GM06990 (cell line): Measurements from ENCODE around the gene IL10RB.
"Not testable (repeated sequence)": the region's sequence is repeated elsewhere in the genome, so short reads cannot be mapped to it uniquely, and the experiment has no call there.

Experiments
- DNase-seq: peaks from one replicate; pipeline ENCODE4 v3.0.0-alpha.2; 2011; ENCODE audit not compliant: insufficient read length; ENCODE audit errors: extremely low read depth
- H3K27me3 ChIP-seq: replicated peaks from 2 replicates; pipeline ENCODE4 v1.6.0; 2011; ENCODE audit warnings: low read length; ENCODE audit not compliant: control insufficient read depth, insufficient read depth
- H3K36me3 ChIP-seq: 2 replicates; pipeline ENCODE4 v1.5.1; 2011; ENCODE audit warnings: low read length; ENCODE audit not compliant: control insufficient read depth, insufficient read depth
- H3K4me3 ChIP-seq: replicated peaks from 2 replicates; pipeline ENCODE4 v1.5.1; 2011; ENCODE audit warnings: low read depth, mild to moderate bottlenecking, control low read depth, low read length
- CTCF ChIP-seq: IDR thresholded peaks from 2 replicates; pipeline ENCODE4 v1.5.1; 2011; ENCODE audit warnings: low read length, control low read depth, mild to moderate bottlenecking, inconsistent platforms; ENCODE audit not compliant: insufficient read depth, poor library complexity, severe bottlenecking

The IL10RB gene

GRCh38 chr21:33238565-33239255 lies 27.5 kb upstream of the IL10RB start:
- no peaks in the 10 kb centered on the region for H3K27me3 ChIP-seq
- peak; percentile 72 for DNase-seq
- peaks cover 10% of the 10 kb centered on the region for H3K36me3 ChIP-seq
- H3K4me3 ChIP-seq, result peak overlapping the region; percentile 56
- no peak for TF ChIP-seq CTCF

DNA sequence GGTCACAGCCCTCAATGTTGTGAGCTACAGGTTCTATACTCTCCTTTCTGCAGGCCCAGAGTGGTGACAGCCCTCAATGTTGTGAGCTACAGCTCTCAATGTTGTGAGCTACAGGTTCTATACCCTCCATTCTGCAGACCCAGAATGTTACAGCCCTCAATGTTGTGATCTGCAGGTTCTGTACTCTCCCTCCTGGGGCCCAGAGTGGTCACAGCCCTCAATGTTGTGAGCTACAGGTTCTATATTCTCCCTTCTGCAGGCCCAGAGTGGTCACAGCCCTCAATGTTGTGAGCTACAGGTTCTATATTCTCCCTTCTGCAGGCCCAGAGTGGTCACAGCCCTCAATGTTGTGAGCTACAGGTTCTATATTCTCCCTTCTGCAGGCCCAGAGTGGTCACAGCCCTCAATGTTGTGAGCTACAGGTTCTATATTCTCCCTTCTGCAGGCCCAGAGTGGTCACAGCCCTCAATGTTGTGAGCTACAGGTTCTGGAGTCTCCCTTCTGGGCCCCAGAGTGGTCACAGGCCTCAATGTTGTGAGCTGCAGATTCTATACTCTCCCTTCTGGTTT lies 26.5 kb upstream of the IL10RB start:
- Histone ChIP-seq H3K4me3 (peak overlapping the region; percentile 56), H3K36me3 (peaks cover 12% of the 10 kb centered on the region)
- not testable (repeated sequence) for DNase-seq, H3K27me3 ChIP-seq

- Histone ChIP-seq H3K4me3 (no peak overlapping the region), H3K27me3 (no peaks in the 10 kb centered on the region), H3K36me3 (peaks cover 16% of the 10 kb centered on the region)
- TF ChIP-seq CTCF, result no peak
- no peak for DNase-seq
Measured at GRCh38 chr21:33240404-33240803, 25.8 kb upstream of the IL10RB start.

DNA sequence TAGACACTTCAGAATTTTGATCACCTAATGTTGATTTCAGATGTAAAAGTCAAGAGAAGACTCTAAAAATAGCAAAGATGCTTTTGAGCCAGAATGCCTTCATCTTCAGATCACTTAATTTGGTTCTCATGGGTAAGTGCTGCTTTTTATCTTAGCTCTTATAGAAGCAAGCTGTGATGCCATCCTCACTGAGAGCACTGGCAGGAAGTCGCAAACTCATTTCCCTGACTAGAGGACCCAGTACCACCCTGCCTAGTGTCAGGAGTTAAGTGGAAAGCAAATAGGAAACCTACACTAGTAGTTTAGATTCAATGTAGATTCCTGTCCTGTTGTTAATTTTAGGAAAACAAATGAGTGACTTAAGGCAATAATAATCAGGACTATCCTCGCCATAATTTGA lies 24.3 kb upstream of the IL10RB start:
- no peak for DNase-seq
- Histone ChIP-seq H3K4me3 (no peak overlapping the region), H3K36me3 (peaks cover 20% of the 10 kb centered on the region), H3K27me3 (no peaks in the 10 kb centered on the region)
- no peak for TF ChIP-seq CTCF

DNA sequence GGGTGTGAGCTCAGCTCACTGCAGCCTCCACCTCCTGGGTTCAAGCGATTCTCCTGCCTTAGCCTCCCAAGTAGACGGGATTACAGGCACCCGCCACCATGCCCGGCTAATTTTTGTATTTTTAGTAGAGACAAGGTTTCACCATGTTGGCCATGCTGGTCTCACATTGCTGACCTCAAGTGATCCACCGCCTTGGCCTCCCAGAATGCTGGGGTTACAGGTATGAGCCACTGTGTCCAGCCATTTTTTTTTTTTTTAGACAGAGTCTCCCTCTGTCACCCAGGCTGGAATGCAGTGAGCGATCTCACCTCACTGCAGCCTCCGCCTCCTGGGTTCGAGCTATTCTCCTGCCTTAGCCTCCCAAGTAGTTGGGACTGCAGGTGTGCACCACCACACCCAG lies 23.3 kb upstream of the IL10RB start:
- DNase-seq, H3K27me3 ChIP-seq, H3K4me3 ChIP-seq: not testable (repeated sequence)
- peaks cover 25% of the 10 kb centered on the region for H3K36me3 ChIP-seq

DNA sequence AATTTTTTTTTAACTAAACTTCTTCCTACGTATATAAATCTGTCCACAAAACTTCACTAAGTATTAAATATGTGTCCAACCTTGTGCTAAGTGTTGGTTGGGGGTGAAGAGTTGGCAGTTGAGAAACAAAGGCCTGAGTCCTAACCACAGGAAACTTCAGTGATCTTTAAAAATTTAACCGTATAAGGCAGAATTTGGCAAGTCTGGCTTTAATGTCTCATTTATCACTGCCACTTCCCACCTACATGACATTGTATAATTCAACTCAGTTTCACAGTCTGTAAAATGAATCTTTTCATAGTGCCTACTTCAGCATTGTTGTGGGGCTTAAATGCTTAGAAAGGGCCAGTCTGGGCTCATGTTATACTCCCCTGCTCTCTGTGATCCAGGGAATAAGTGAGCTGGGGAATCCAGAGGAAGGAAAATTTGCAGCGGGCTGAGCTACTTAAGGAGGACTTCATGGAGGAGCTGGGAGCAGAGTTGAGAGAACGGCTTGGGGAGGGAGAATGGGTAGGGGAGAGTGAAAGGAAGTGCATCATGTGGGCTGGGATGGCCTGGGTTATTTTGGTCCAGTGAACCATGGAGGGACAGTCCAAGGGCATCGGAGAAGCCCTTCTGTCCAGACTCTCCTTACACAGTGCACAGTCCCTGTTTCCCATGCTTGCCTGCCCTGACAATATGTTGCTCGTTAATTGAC lies 21.9 kb upstream of the IL10RB start:
- Histone ChIP-seq H3K27me3 (no peaks in the 10 kb centered on the region), H3K36me3 (peaks cover 29% of the 10 kb centered on the region), H3K4me3 (no peak overlapping the region)
- no peak for TF ChIP-seq CTCF
- DNase-seq, result no peak
